Activated naive CD4-positive, alpha-beta T cell treated with anti-CD3 and anti-CD28 coated beads, Interleukin-2, amount 50 U/mL, for 16 hours (primary cell): ENCODE data around the gene SGPP2.
"Not testable (repeated sequence)": the region's sequence is repeated elsewhere in the genome, so short reads cannot be mapped to it uniquely, and the experiment has no call there.

Experiments
- DNase-seq: peaks from one replicate; pipeline ENCODE4 v3.0.0-alpha.2; 2020

Gene SGPP2

GRCh38 chr2:222430071-222430470 lies 5.7 kb downstream of the SGPP2 start:
- DNase-seq: no peak

GRCh38 chr2:222430681-222431080 lies 6.3 kb downstream of the SGPP2 start:
- no peak for DNase-seq

GRCh38 chr2:222431869-222432268 lies 7.5 kb downstream of the SGPP2 start:
- DNase-seq: no peak

GRCh38 chr2:222433332-222434173 lies 9.2 kb downstream of the SGPP2 start:
- no peak for DNase-seq

- no peak for DNase-seq
Measured at GRCh38 chr2:222434204-222434603, 9.9 kb downstream of the SGPP2 start.

GRCh38 chr2:222435400-222436039 lies 11.2 kb downstream of the SGPP2 start:
- DNase-seq: not testable (repeated sequence)

- DNase-seq: no peak
Measured at GRCh38 chr2:222436040-222436413, 11.7 kb downstream of the SGPP2 start.

- no peak for DNase-seq
Measured at GRCh38 chr2:222439692-222440091, 15.3 kb downstream of the SGPP2 start.

- DNase-seq: no peak
Measured at GRCh38 chr2:222440673-222441422, 16.5 kb downstream of the SGPP2 start.

- no peak for DNase-seq
Measured at GRCh38 chr2:222442665-222443064, 18.3 kb downstream of the SGPP2 start.

- no peak for DNase-seq
Measured at GRCh38 chr2:222445227-222445626, 20.9 kb downstream of the SGPP2 start.

- DNase-seq: no peak
Measured at GRCh38 chr2:222447131-222447530, 22.8 kb downstream of the SGPP2 start.

- DNase-seq: no peak
Measured at GRCh38 chr2:222448748-222449181, 24.4 kb downstream of the SGPP2 start.

GRCh38 chr2:222450021-222450420 lies 25.7 kb downstream of the SGPP2 start:
- DNase-seq: no peak

GRCh38 chr2:222451224-222451674 lies 26.9 kb downstream of the SGPP2 start:
- no peak for DNase-seq

GRCh38 chr2:222452422-222452950 lies 28.1 kb downstream of the SGPP2 start:
- no peak for DNase-seq

- no peak for DNase-seq
Measured at GRCh38 chr2:222456479-222457077, 32.2 kb downstream of the SGPP2 start.

- DNase-seq: no peak
Measured at GRCh38 chr2:222459983-222460382, 35.6 kb downstream of the SGPP2 start.

GRCh38 chr2:222465746-222466145 lies 41.4 kb downstream of the SGPP2 start:
- no peak for DNase-seq

GRCh38 chr2:222468346-222468745 lies 44.0 kb downstream of the SGPP2 start:
- no peak for DNase-seq

GRCh38 chr2:222470802-222471468 lies 46.6 kb downstream of the SGPP2 start:
- no peak for DNase-seq

GRCh38 chr2:222477962-222478608 lies 53.7 kb downstream of the SGPP2 start:
- no peak for DNase-seq
